IMR-90 (cell line): ENCODE results near the gene SERPINI1. TPM values are rescaled to one million over a fixed set of nuclear protein-coding genes. Genes with fewer than 3 reads are reported as not detected.

ENCODE experiments used
- ATAC-seq: fragments of 200-7000 bp; cut with Tn5 transposase; 2 replicates; pipeline ENCODE4 v1.9.1; 2020; ENCODE audit warnings: low read depth, mild to moderate bottlenecking, moderate library complexity
- BruUV-seq: library from RNA; stranded (reverse); fragments of 400-500 nt; replicated peaks from 2 replicates; lab custom pipeline; 2021; lab: Mats Ljungman, UMichigan
- CTCF ChIA-PET: fragments of 300-600 bp; formaldehyde crosslinking; extraction: SDS; loops from one replicate; lab custom pipeline; 2021; ENCODE audit warnings: antibody characterized with exemption; lab: Yijun Ruan, JAX
- POLR2A ChIA-PET: fragments of 300-600 bp; sonication (Branson Sonifier 250); formaldehyde crosslinking; loops from one replicate; lab custom pipeline; 2022; ENCODE audit warnings: antibody characterized with exemption; ENCODE audit not compliant: unreplicated experiment; lab: Charles Lee
- DNase-seq: peaks from one replicate; pipeline ENCODE4 v3.0.0; 2013
- H2AFZ ChIP-seq: replicated peaks from 2 replicates; pipeline ENCODE3; 2013; ENCODE audit warnings: low read length, mild to moderate bottlenecking; ENCODE audit not compliant: poor library complexity
- H2AK5ac ChIP-seq: 2 replicates; pipeline ENCODE4 v1.6.1; 2013; ENCODE audit warnings: low read depth, low read length, inconsistent platforms
- H2AK9ac ChIP-seq: replicated peaks from 2 replicates; pipeline ENCODE3; 2013; ENCODE audit warnings: mild to moderate bottlenecking, low read depth, low read length, moderate library complexity; ENCODE audit not compliant: poor library complexity
- H2BK120ac ChIP-seq: 2 replicates; pipeline ENCODE4 v1.6.1; 2013; ENCODE audit warnings: low read depth, low read length, inconsistent platforms
- H2BK15ac ChIP-seq: 3 replicates; pipeline ENCODE4 v1.6.1; 2013; ENCODE audit warnings: low read depth, low read length, inconsistent platforms
- H2BK20ac ChIP-seq: 2 replicates; pipeline ENCODE4 v1.6.1; 2013; ENCODE audit warnings: low read depth, mild to moderate bottlenecking, inconsistent platforms, low read length, moderate library complexity
- H2BK5ac ChIP-seq: 2 replicates; pipeline ENCODE4 v1.6.1; 2013; ENCODE audit warnings: mild to moderate bottlenecking, low read depth, low read length, inconsistent platforms; ENCODE audit not compliant: poor library complexity, severe bottlenecking
- H3K14ac ChIP-seq: replicated peaks from 2 replicates; pipeline ENCODE4 v1.6.1; 2013; ENCODE audit warnings: low read depth, low read length, inconsistent platforms
- H3K18ac ChIP-seq: 2 replicates; pipeline ENCODE4 v1.6.1; 2013; ENCODE audit warnings: low read depth, low read length, control low read depth
- H3K23ac ChIP-seq: 2 replicates; pipeline ENCODE4 v1.6.1; 2013; ENCODE audit warnings: low read depth, low read length, inconsistent platforms
- H3K27ac ChIP-seq: 2 replicates; pipeline ENCODE4 v1.5.1; 2013; ENCODE audit warnings: mild to moderate bottlenecking, control low read depth, low read length; ENCODE audit not compliant: insufficient read depth
- H3K27me3 ChIP-seq: 2 replicates; pipeline ENCODE4 v1.6.1; 2013; ENCODE audit warnings: low read length; ENCODE audit not compliant: control insufficient read depth, insufficient read depth
- H3K36me3 ChIP-seq: 2 replicates; pipeline ENCODE4 v1.6.1; 2013; ENCODE audit warnings: low read length, mixed read lengths; ENCODE audit not compliant: control insufficient read depth, insufficient read depth
- H3K4ac ChIP-seq: 2 replicates; pipeline ENCODE4 v1.6.1; 2013; ENCODE audit warnings: low read depth, low read length, inconsistent platforms
- H3K4me1 ChIP-seq: 2 replicates; pipeline ENCODE4 v1.6.1; 2013; ENCODE audit warnings: low read length, mixed read lengths; ENCODE audit not compliant: control insufficient read depth, insufficient read depth
- H3K4me2 ChIP-seq: 2 replicates; pipeline ENCODE4 v1.6.1; 2013; ENCODE audit warnings: low read depth, mild to moderate bottlenecking, control low read depth, low read length, moderate library complexity
- H3K4me3 ChIP-seq: 2 replicates; pipeline ENCODE4 v1.5.1; 2013; ENCODE audit warnings: low read depth, mild to moderate bottlenecking, control low read depth, low read length, moderate library complexity; ENCODE audit not compliant: insufficient read depth
- H3K56ac ChIP-seq: 2 replicates; pipeline ENCODE4 v1.6.1; 2013; ENCODE audit warnings: low read length, inconsistent platforms; ENCODE audit not compliant: insufficient read depth; ENCODE audit errors: extremely low read depth
- H3K79me1 ChIP-seq, 2 experiments: 2 replicates each; pipeline ENCODE4 v1.6.1; 2013; ENCODE audit warnings: low read length in 2 of 2, inconsistent platforms in 1 of 2, low read depth in 1 of 2
- H3K9ac ChIP-seq: 2 replicates; pipeline ENCODE4 v1.6.1; 2013; ENCODE audit warnings: low read depth, low read length, control low read depth
- H3K9me1 ChIP-seq: 2 replicates; pipeline ENCODE4 v1.6.1; 2013; ENCODE audit warnings: low read length, inconsistent platforms; ENCODE audit not compliant: insufficient read depth
- H3K9me3 ChIP-seq: 2 replicates; pipeline ENCODE4 v1.6.1; 2013; ENCODE audit warnings: low read length; ENCODE audit not compliant: control insufficient read depth, insufficient read depth
- H4K20me1 ChIP-seq: 2 replicates; pipeline ENCODE4 v1.6.1; 2013; ENCODE audit warnings: low read length, inconsistent platforms; ENCODE audit not compliant: insufficient read depth
- H4K5ac ChIP-seq: 2 replicates; pipeline ENCODE4 v1.6.1; 2013; ENCODE audit warnings: mild to moderate bottlenecking, low read depth, low read length, control low read depth
- H4K8ac ChIP-seq, 2 experiments: 2 replicates each; pipeline ENCODE4 v1.6.1; 2013; ENCODE audit warnings: low read depth in 2 of 2, low read length in 2 of 2, control low read depth in 1 of 2, inconsistent platforms in 1 of 2
- H4K91ac ChIP-seq: 2 replicates; pipeline ENCODE4 v1.6.1; 2013; ENCODE audit warnings: low read depth, low read length, inconsistent platforms; ENCODE audit not compliant: insufficient read depth
- BHLHE40 ChIP-seq: fragments of 150-350 bp; IDR thresholded peaks from 2 replicates; pipeline ENCODE4 v1.6.1; 2016; ENCODE audit warnings: mild to moderate bottlenecking, low read depth, low read length
- CEBPB ChIP-seq: IDR thresholded peaks from 2 replicates; pipeline ENCODE4 v1.6.1; 2012; ENCODE audit warnings: low read depth, low read length, improper control_type of control experiment
- ELK1 ChIP-seq: fragments of 150-350 bp; IDR thresholded peaks from 2 replicates; pipeline ENCODE4 v1.6.1; 2016; ENCODE audit warnings: low read depth, mild to moderate bottlenecking, low read length, moderate library complexity, borderline replicate concordance
- FOS ChIP-seq: fragments of 150-350 bp; IDR thresholded peaks from 2 replicates; pipeline ENCODE4 v1.6.1; 2016; ENCODE audit warnings: low read depth, low read length
- MAFK ChIP-seq: IDR thresholded peaks from 2 replicates; pipeline ENCODE4 v1.6.1; 2012; ENCODE audit warnings: low read depth, low read length, improper control_type of control experiment
- MAZ ChIP-seq: IDR thresholded peaks from 2 replicates; pipeline ENCODE4 v1.6.1; 2012; ENCODE audit warnings: low read depth, mild to moderate bottlenecking, low read length, improper control_type of control experiment, moderate library complexity, borderline replicate concordance
- MXI1 ChIP-seq: IDR thresholded peaks from 2 replicates; pipeline ENCODE4 v1.6.1; 2012; ENCODE audit warnings: low read depth, mild to moderate bottlenecking, low read length, moderate library complexity, borderline replicate concordance
- NFE2L2 ChIP-seq: fragments of 150-350 bp; IDR thresholded peaks from 2 replicates; pipeline ENCODE4 v1.6.1; 2016; ENCODE audit warnings: low read depth, mild to moderate bottlenecking, low read length
- POLR2A ChIP-seq: IDR thresholded peaks from 2 replicates; pipeline ENCODE4 v1.6.1; 2012; ENCODE audit warnings: mild to moderate bottlenecking, low read depth, low read length
- RCOR1 ChIP-seq: IDR thresholded peaks from 2 replicates; pipeline ENCODE4 v1.6.1; 2012; ENCODE audit warnings: mild to moderate bottlenecking, low read length, improper control_type of control experiment; ENCODE audit not compliant: insufficient replicate concordance
- RFX5 ChIP-seq: IDR thresholded peaks from 2 replicates; pipeline ENCODE4 v1.8.0; 2012; ENCODE audit warnings: low read depth, mild to moderate bottlenecking, low read length, moderate library complexity
- WGBS, 2 experiments: methylation state at CpG; one replicate each; pipeline versions ENCODE4 v1.1.5 to v1.1.7; 2013; ENCODE audit warnings: missing lambda C conversion rate in 2 of 2; ENCODE audit not compliant: insufficient read length in 1 of 2; ENCODE audit errors: extremely low coverage in 2 of 2; 5-methylcytosine and 5-hydroxymethylcytosine counted together
- dilution Hi-C: fragments of 300-500 bp; cut with HindIII; formaldehyde crosslinking; loops from one replicate; pipeline ENCODE4 v1.14.3; 2018; ENCODE audit warnings: low sequenced_read_pairs; ENCODE audit not compliant: unreplicated experiment
- in situ Hi-C: fragments of 300-500 bp; cut with MboI; formaldehyde crosslinking; loops from 3 replicates; pipeline ENCODE4 v1.14.3; 2019; ENCODE audit warnings: low sequenced_read_pairs, inconsistent platforms, mixed read lengths
- intact Hi-C: fragments of 100-400 bp; cut with micrococcal nuclease; formaldehyde crosslinking; loops from 2 replicates; pipeline ENCODE4 v1.10.0; 2022
- polyA plus RNA-seq, 3 experiments: library from polyadenylated mRNA; depleted of rRNA; stranded (reverse); fragments of >200 nt; gene quantifications; 2 replicates each; pipeline ENCODE4 v1.2.3, GENCODE V29; 2012; ENCODE audit warnings: low replicate concordance in 1 of 3
- total RNA-seq: library from RNA; depleted of rRNA; stranded (reverse); fragments of >200 nt; gene quantifications from 2 replicates; pipeline ENCODE4 v1.2.3, GENCODE V29; 2012

Gene SERPINI1
- total and polyA plus RNA-seq, 2 of the 4 experiments (the other 2 are of a cell fraction): 0.36 to 1.3 TPM

- TF ChIP-seq CEBPB: no peak
- TF ChIP-seq RFX5: no peak
- peak; percentile 71 for TF ChIP-seq POLR2A
Measured at GRCh38 chr3:167734498-167735232, 856 bp upstream of the SERPINI1 start, which contains the start of gene PDCD10 (continued).

GRCh38 chr3:167736264-167736787 is 805 bp downstream of the SERPINI1 start:
- Histone ChIP-seq H3K18ac (no peak overlapping the region), H2AFZ (no peak overlapping the region), H3K4me1 (no peaks in the 10 kb centered on the region), H2AK5ac (no peak overlapping the region), H4K8ac (no peak overlapping the region), H2BK5ac (no peak overlapping the region), H3K79me1 (peaks cover 4 to 10% of the 10 kb centered on the region in 2 experiments; a peak in 3 of 4 replicates), H3K9me3 (no peaks in the 10 kb centered on the region), H3K36me3 (no peaks in the 10 kb centered on the region), H3K27ac (no peak overlapping the region), H3K27me3 (no peaks in the 10 kb centered on the region), H4K91ac (no peak overlapping the region), H4K5ac (no peak overlapping the region), H2BK15ac (no peak overlapping the region), H3K9ac (no peak overlapping the region), H3K23ac (no peak overlapping the region), H2AK9ac (no peak overlapping the region), H3K14ac (no peak overlapping the region), H3K4ac (no peak overlapping the region), H4K20me1 (peaks cover 11% of the 10 kb centered on the region), H3K4me3 (peak overlapping the region; percentile 57; the same call in 1 of the 2 replicates), H3K9me1 (peaks cover 3% of the 10 kb centered on the region; the same call in 1 of the 2 replicates), H2BK120ac (no peak overlapping the region), H3K4me2 (peak overlapping the region; percentile 75; the same call in 1 of the 2 replicates), H3K56ac (no peak overlapping the region), H2BK20ac (no peak overlapping the region)
- no peak for ATAC-seq
- dilution Hi-C loops: no loop called here
- in situ Hi-C loops: no loop called here
- TF ChIP-seq RFX5 (no peak), RCOR1 (no peak), POLR2A (no peak), MAFK (no peak), FOS (no peak), MXI1 (no peak), NFE2L2 (no peak), MAZ (no peak), CEBPB (no peak), BHLHE40 (no peak), ELK1 (no peak)
- CTCF ChIA-PET: no interaction called here
- BruUV-seq: no TSS peak
- POLR2A ChIA-PET: interaction anchor here (1.1 kb wide), 1 partner anchor 9 kb away, joined by 3 read pairs; no protein-coding TSS in a partner anchor
- no peak for DNase-seq
- no CpG with 5 or more reads among the region's 7 CpGs for WGBS, 2 experiments
- intact Hi-C loops: loop anchor here (5.0 to 10.0 kb wide), 2 partner anchors 308 to 1724 kb away; no protein-coding TSS in a partner anchor
